Left ventricle myocardium inferior (tissue), 1 donor: Measurements from ENCODE around the gene MAP4K4. TPM values are rescaled to one million over a fixed set of nuclear protein-coding genes. Genes with fewer than 3 reads are reported as not detected.

Experiments used
- DNase-seq: peaks from one replicate; pipeline ENCODE4 v3.0.0-alpha.2; 2020
- H3K27ac ChIP-seq: fragments of 200-600 bp; replicated peaks from 2 replicates; pipeline ENCODE4 v1.8.0; 2021
- H3K27me3 ChIP-seq: fragments of 200-600 bp; 2 replicates; pipeline ENCODE4 v1.8.0; 2021; ENCODE audit warnings: low read depth
- H3K36me3 ChIP-seq: fragments of 200-600 bp; 2 replicates; pipeline ENCODE4 v1.8.0; 2021
- H3K4me1 ChIP-seq: fragments of 200-600 bp; 2 replicates; pipeline ENCODE4 v1.8.0; 2021
- H3K4me3 ChIP-seq: fragments of 200-600 bp; 2 replicates; pipeline ENCODE4 v1.8.0; 2021; ENCODE audit warnings: mild to moderate bottlenecking, moderate library complexity
- H3K9me3 ChIP-seq: fragments of 200-600 bp; replicated peaks from 2 replicates; pipeline ENCODE4 v1.8.0; 2021
- CTCF ChIP-seq: fragments of 200-600 bp; IDR thresholded peaks from 2 replicates; pipeline ENCODE4 v1.8.0; 2021; ENCODE audit warnings: antibody characterized with exemption, mild to moderate bottlenecking, borderline replicate concordance
- intact Hi-C: fragments of 100-400 bp; cut with micrococcal nuclease; formaldehyde crosslinking; loops from one replicate; pipeline ENCODE4 v1.11.0; 2022
- total RNA-seq: library from RNA; stranded (reverse); fragmentation: NEBNext Ultra II Directional; extraction: Animal tissue kit (Norgen Biotek cat#: 25700); gene quantifications from one replicate; pipeline ENCODE4 v1.2.1, GENCODE V29; 2021
- donor health status: DM: no; HTN: yes; CAD: no; lungs with severe emphysema.

MAP4K4 gene
- total RNA-seq, 1 donor from 2014 or later: 102 TPM

- Histone ChIP-seq H3K4me1 (no peaks in the 10 kb centered on the region), H3K27me3 (no peaks in the 10 kb centered on the region), H3K9me3 (no peaks in the 10 kb centered on the region), H3K4me3 (no peak overlapping the region), H3K36me3 (no peaks in the 10 kb centered on the region), H3K27ac (no peak overlapping the region)
- no peak for DNase-seq
- intact Hi-C loops: no loop called here
- no peak for TF ChIP-seq CTCF
These were observed 13.2 kb upstream of the MAP4K4 start for GRCh38 chr2:101684313-101684712.

- DNase-seq: no peak
- Histone ChIP-seq H3K27me3 (no peaks in the 10 kb centered on the region), H3K4me3 (no peak overlapping the region), H3K27ac (no peak overlapping the region), H3K36me3 (no peaks in the 10 kb centered on the region), H3K4me1 (no peaks in the 10 kb centered on the region), H3K9me3 (no peaks in the 10 kb centered on the region)
- intact Hi-C loops: no loop called here
- TF ChIP-seq CTCF: no peak
These were observed 9.2 kb upstream of the MAP4K4 start for GRCh38 chr2:101688261-101688660.

GRCh38 chr2:101689114-101689825 lies 8.2 kb upstream of the MAP4K4 start:
- no peaks in the 10 kb centered on the region for H3K36me3 ChIP-seq
- no peaks in the 10 kb centered on the region for H3K4me1 ChIP-seq
- H3K27ac ChIP-seq: no peak overlapping the region
- no peak overlapping the region for H3K4me3 ChIP-seq
- H3K9me3 ChIP-seq: peaks cover 6% of the 10 kb centered on the region
- intact Hi-C loops: no loop called here
- DNase-seq: no peak
- no peak for TF ChIP-seq CTCF
- H3K27me3 ChIP-seq: no peaks in the 10 kb centered on the region

- TF ChIP-seq CTCF: no peak
- Histone ChIP-seq H3K4me1 (no peaks in the 10 kb centered on the region), H3K36me3 (no peaks in the 10 kb centered on the region), H3K27me3 (no peaks in the 10 kb centered on the region), H3K27ac (no peak overlapping the region), H3K4me3 (no peak overlapping the region), H3K9me3 (peaks cover 14% of the 10 kb centered on the region)
- no peak for DNase-seq
- intact Hi-C loops: no loop called here
These were observed 6.9 kb upstream of the MAP4K4 start for GRCh38 chr2:101690547-101691152.

GRCh38 chr2:101692041-101692440 lies 5.5 kb upstream of the MAP4K4 start:
- no peak for TF ChIP-seq CTCF
- H3K4me3 ChIP-seq: no peak overlapping the region
- H3K27me3 ChIP-seq: no peaks in the 10 kb centered on the region
- H3K27ac ChIP-seq: no peak overlapping the region
- H3K9me3 ChIP-seq: peaks cover 14% of the 10 kb centered on the region
- H3K36me3 ChIP-seq: no peaks in the 10 kb centered on the region
- no peak for DNase-seq
- intact Hi-C loops: no loop called here
- peaks cover 9% of the 10 kb centered on the region for H3K4me1 ChIP-seq
